T-cell (primary cell): ENCODE measurements around the gene SOX30. TPM values are rescaled to one million over a fixed set of nuclear protein-coding genes. Genes with fewer than 3 reads are reported as not detected.

Experiments
- ATAC-seq, 4 experiments: fragments of 200-7000 bp in 3 of 4; fragments of 150-1000 bp in 1 of 4; cut with Tn5 transposase; replicated peaks in 1 of 4; 1 replicate in 3 of 4; 2 replicates in 1 of 4; pipeline ENCODE4 v1.10.0; 2021; ENCODE audit warnings: moderate library complexity in 3 of 4, mild to moderate bottlenecking in 2 of 4, moderate number of reproducible peaks in 1 of 4
- CTCF ChIA-PET, 2 donors: fragments of 300-600 bp; sonication (Branson Sonifier 250); formaldehyde crosslinking; loops; one replicate each; lab custom pipeline; 2022; ENCODE audit warnings: antibody characterized with exemption in 2 of 2; lab: Charles Lee
- POLR2A ChIA-PET, 2 donors: fragments of 300-600 bp; sonication (Branson Sonifier 250); formaldehyde crosslinking; loops; one replicate each; lab custom pipeline; 2022; ENCODE audit warnings: antibody characterized with exemption in 2 of 2; lab: Charles Lee
- DNase-seq, 35 experiments: peaks; one replicate each; pipeline versions ENCODE4 v3.0.0 to v3.0.0-alpha.2; 2013 to 2023
- H3K27ac ChIP-seq: one replicate; pipeline ENCODE4 v1.5.1; 2013; ENCODE audit warnings: low read length
- H3K27me3 ChIP-seq, 2 experiments: replicated peaks in 1 of 2; 1 replicate in 1 of 2; 2 replicates in 1 of 2; pipeline versions ENCODE4 v1.6.1 to v1.7.0; 2013; ENCODE audit warnings: low read length in 1 of 2, mixed read lengths in 1 of 2; ENCODE audit not compliant: control insufficient read depth in 2 of 2, insufficient read depth in 2 of 2; ENCODE audit errors: extremely low read depth in 1 of 2
- H3K36me3 ChIP-seq, 2 donors: 1 replicate in 1 of 2; 2 replicates in 1 of 2; pipeline versions ENCODE4 v1.6.1 to v1.7.0; 2013; ENCODE audit warnings: low read length in 1 of 2; ENCODE audit not compliant: control insufficient read depth in 2 of 2, insufficient read depth in 1 of 2; ENCODE audit errors: extremely low read depth in 1 of 2
- H3K4me1 ChIP-seq, 2 experiments: 1 replicate in 1 of 2; 2 replicates in 1 of 2; pipeline versions ENCODE4 v1.6.1 to v1.7.0; 2013; ENCODE audit warnings: low read length in 2 of 2, mixed read lengths in 1 of 2; ENCODE audit not compliant: insufficient read depth in 2 of 2, control insufficient read depth in 1 of 2; ENCODE audit errors: extremely low read depth in 1 of 2
- H3K4me3 ChIP-seq, 2 donors: 1 replicate in 1 of 2; 2 replicates in 1 of 2; pipeline versions ENCODE4 v1.5.1 to v1.7.0; 2013; ENCODE audit warnings: mild to moderate bottlenecking in 2 of 2, low read length in 1 of 2, moderate library complexity in 1 of 2; ENCODE audit not compliant: control insufficient read depth in 1 of 2; ENCODE audit errors: extremely low read depth in 1 of 2
- H3K9me3 ChIP-seq: 2 replicates; pipeline ENCODE4 v1.7.0; 2013
- H3K27ac Mint-ChIP-seq, 2 donors: one replicate each; pipeline ENCODE4 v1.8.0; 2020 to 2021; ENCODE audit warnings: mild to moderate bottlenecking in 2 of 2, mixed read lengths in 2 of 2
- H3K27me3 Mint-ChIP-seq, 2 donors: one replicate each; pipeline ENCODE4 v1.8.0; 2021 to 2022; ENCODE audit warnings: mixed read lengths in 2 of 2
- H3K36me3 Mint-ChIP-seq: one replicate; pipeline ENCODE4 v1.8.0; 2021; ENCODE audit warnings: mixed read lengths
- H3K4me1 Mint-ChIP-seq, 3 donors: one replicate each; pipeline ENCODE4 v1.8.0; 2020 to 2022; ENCODE audit warnings: mixed read lengths in 3 of 3, mild to moderate bottlenecking in 1 of 3
- H3K4me3 Mint-ChIP-seq, 3 donors: one replicate each; pipeline ENCODE4 v1.8.0; 2020 to 2022; ENCODE audit warnings: mild to moderate bottlenecking in 3 of 3, mixed read lengths in 3 of 3, moderate library complexity in 3 of 3
- H3K9me3 Mint-ChIP-seq, 3 donors: one replicate each; pipeline ENCODE4 v1.8.0; 2020 to 2022; ENCODE audit warnings: mixed read lengths in 3 of 3
- WGBS: methylation state at CpG from one replicate; pipeline ENCODE4 v1.1.5; 2013; ENCODE audit warnings: missing lambda C conversion rate; ENCODE audit not compliant: insufficient coverage; 5-methylcytosine and 5-hydroxymethylcytosine counted together
- total RNA-seq, 35 experiments: library from RNA in 6 of 35; stranded (reverse) in 6 of 35; fragments of 120-200 nt in 1 of 35; gene quantifications; one replicate each; pipeline versions ENCODE4 v1.2.1 to v1.2.4 and lab custom pipeline; 2013 to 2026

Gene SOX30
- total RNA-seq, 5 donors from 2014 or later (not counting 1 experiment from before 2014, with no cell fraction given), result 0.10 to 0.44 (median 0.13) TPM; not detected in 2

DNA sequence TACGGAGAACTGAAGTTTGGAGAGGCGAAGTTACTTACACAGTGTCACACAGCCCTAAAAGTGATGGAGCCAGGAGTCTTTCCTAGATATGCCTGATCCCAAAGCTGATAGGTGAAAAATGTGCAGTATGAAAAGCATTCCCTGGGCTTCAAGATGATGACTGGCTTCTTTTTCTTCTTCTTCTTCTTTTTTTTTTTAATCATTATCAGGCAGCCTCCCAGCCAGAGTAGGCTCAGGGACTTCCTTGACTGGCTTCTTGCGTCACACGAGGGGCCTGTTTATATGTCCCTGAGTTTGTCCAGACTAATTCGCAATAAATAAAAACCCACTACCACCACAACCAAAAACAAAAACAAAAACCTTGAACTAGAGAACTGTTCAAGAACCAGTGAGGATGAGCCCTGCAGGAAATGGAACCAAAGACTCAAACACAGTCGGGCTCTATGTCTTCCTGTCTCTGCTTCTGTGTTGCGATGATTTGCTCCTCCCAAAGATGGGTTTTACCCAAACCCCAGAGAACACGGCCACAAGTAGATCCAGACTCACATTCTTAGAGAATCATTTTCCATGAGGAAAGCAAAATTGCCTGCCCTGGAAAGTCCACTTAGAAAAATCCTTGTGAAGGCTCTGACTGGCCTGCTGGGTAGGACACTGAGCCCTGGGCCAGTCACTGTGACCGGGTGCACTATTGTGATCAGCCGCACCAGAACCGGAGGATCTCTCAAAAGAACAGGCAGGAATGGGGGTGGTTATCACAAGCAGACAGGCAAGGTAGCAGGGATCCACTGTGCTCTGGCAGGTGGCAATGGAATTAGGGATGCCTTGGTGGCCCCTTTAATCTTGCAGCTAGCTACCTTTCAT, 38.6 kb downstream of the SOX30 start:
- ATAC-seq, result peak; percentile 77 to 89 (median 86)
- CTCF ChIA-PET, result interaction anchor here (1.4 to 1.5 kb wide), 2 partner anchors 105 to 204 kb away, joined by 3 read pairs; no protein-coding TSS in a partner anchor
- Mint-ChIP-seq H3K4me3 (peak overlapping the region; percentile 18 to 64 (median 47)), H3K9me3 (no peaks in the 10 kb centered on the region), H3K4me1 (peaks cover 20 to 44% (median 32%) of the 10 kb centered on the region in 3 donors), H3K27me3 (no peaks in the 10 kb centered on the region), H3K36me3 (no peaks in the 10 kb centered on the region), H3K27ac (peak overlapping the region; percentile 87 to 90)
- Histone ChIP-seq H3K36me3 (no peaks in the 10 kb centered on the region), H3K4me3 (no peak overlapping the region), H3K9me3 (no peaks in the 10 kb centered on the region), H3K27ac (peak overlapping the region; percentile 55), H3K27me3 (no peaks in the 10 kb centered on the region), H3K4me1 (peaks cover 6 to 11% of the 10 kb centered on the region in 2 experiments)
- peak in 4 of 35 experiments; percentile 6 to 43 (median 16) for DNase-seq
- WGBS, result 63% methylated on average over 6 of the region's 11 CpGs
- POLR2A ChIA-PET, result interaction anchor here in 1 of 2 donors (0.7 kb wide), 1 partner anchor 36 kb away, joined by 4 read pairs; no protein-coding TSS in a partner anchor

DNA sequence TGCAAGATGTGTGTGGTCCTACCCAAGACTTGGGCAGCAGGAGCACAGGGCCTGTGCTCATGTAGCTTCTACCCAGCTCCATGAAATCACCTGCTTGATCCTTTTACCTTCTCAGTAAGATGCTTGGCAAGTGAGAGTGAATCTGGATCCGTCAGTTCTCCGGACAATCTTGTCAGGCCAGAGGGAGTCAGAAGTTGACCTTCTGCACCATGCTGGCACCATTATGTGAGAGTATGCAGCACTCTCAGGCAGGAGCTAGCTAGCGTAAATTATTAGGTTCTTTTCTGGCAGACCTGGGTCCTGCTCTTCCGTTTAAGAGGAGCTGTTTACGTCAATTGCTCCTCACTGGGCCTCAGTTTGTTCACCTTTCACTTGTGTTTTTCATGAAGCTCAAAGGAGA, 39.7 kb downstream of the SOX30 start:
- Histone ChIP-seq H3K9me3 (no peaks in the 10 kb centered on the region), H3K4me3 (no peak overlapping the region), H3K27me3 (no peaks in the 10 kb centered on the region), H3K4me1 (peaks cover 15 to 16% of the 10 kb centered on the region in 2 experiments), H3K27ac (peak overlapping the region; percentile 55), H3K36me3 (no peaks in the 10 kb centered on the region)
- Mint-ChIP-seq H3K27me3 (no peaks in the 10 kb centered on the region), H3K4me1 (peaks cover 30 to 53% (median 42%) of the 10 kb centered on the region in 3 donors), H3K9me3 (no peaks in the 10 kb centered on the region), H3K4me3 (no peak overlapping the region), H3K36me3 (no peaks in the 10 kb centered on the region), H3K27ac (peak overlapping the region; percentile 58 to 90)
- no peak for ATAC-seq
- 95% methylated on average over 5 of the region's 5 CpGs for WGBS
- ChIA-PET POLR2A (interaction anchor here in 1 of 2 donors (0.8 kb wide), 1 partner anchor 18 kb away, joined by 5 read pairs; no protein-coding TSS in a partner anchor), CTCF (interaction anchor here in 1 of 2 donors (1.4 kb wide), 1 partner anchor 205 kb away, joined by 3 read pairs; no protein-coding TSS in a partner anchor)
- DNase-seq, result no peak

DNA sequence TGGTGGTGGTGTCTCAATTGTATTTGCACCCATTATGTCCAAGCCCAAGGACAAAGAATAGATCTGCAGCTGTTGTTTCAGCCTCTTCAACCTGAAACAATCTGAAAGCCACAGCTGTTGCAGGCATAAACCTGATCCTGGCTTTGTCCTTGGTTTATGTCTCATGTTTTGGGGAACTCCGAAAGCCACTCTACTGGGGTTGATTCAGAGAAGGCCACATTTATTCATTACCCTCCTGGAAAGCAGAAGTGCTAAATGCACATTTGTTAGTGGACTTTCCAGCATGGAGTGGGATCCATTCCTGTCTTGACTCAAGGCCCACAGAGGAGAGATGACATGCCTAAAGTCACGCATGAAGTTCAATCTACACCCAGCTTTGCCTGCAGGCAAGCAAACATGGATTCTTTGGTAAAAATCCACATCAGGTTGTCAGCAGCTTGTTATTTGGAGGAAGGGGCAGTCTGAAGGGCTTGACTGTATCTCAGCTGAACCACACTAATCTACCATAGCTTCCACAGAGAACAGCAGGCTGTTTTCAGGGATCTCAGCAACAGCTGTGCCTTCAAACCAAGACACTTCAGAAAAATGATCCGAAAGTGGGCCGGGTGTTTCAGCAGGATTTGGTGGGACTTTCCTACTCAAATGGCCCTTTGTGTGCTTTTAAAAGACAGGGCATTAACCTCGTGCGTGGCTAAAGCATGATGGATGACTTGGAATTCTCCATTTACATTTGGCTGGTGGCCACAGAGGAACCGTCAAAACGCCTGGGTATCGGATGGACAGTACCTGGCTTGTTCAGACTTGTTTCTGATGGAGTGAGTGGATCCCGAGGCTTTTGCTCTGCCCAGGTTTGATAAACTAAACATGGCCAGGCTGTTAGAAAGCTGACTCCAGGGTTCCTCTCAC, 40.4 kb downstream of the SOX30 start:
- no peak overlapping the region for H3K27ac ChIP-seq
- ATAC-seq (no peak), DNase-seq (no peak)

DNA sequence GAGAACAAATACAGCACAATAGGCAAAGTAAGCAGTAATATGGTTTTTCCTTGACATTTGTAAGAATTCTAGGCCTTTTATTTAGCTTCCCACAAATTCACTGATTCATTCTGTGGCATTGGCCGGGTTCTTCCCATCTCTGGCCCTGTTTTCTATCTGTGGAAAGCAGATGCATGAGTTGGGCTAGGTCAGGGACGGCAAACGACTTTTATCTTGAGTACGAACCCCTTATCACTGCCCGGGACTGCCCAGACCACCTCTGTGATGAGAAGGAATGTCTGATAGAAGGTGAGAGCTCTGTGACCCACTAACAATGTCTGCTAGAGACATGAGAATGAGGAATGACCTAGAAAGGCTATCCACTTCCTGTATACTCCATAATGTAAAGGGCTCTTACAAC, 41.2 kb downstream of the SOX30 start:
- Mint-ChIP-seq H3K27me3 (no peaks in the 10 kb centered on the region), H3K27ac (no peak overlapping the region), H3K36me3 (no peaks in the 10 kb centered on the region), H3K4me3 (no peak overlapping the region), H3K9me3 (no peaks in the 10 kb centered on the region), H3K4me1 (peaks cover 36 to 63% (median 53%) of the 10 kb centered on the region in 3 donors)
- peaks cover 19 to 20% of the 10 kb centered on the region in 2 experiments for H3K4me1 ChIP-seq
- WGBS, result 92% methylated on average over 2 of the region's 5 CpGs
- POLR2A ChIA-PET, result interaction anchor here (0.5 to 0.6 kb wide), 2 partner anchors 328 to 1201 kb away, joined by 3 read pairs; no protein-coding TSS in a partner anchor
- no peaks in the 10 kb centered on the region for H3K9me3 ChIP-seq
- H3K27ac ChIP-seq, result no peak overlapping the region
- CTCF ChIA-PET, result interaction anchor here in 1 of 2 donors (0.7 kb wide), 1 partner anchor 787 kb away, joined by 6 read pairs; no protein-coding TSS in a partner anchor
- H3K4me3 ChIP-seq, result no peak overlapping the region
- DNase-seq, result no peak
- H3K36me3 ChIP-seq, result no peaks in the 10 kb centered on the region
- ATAC-seq, result no peak
- H3K27me3 ChIP-seq, result no peaks in the 10 kb centered on the region

More for the DNA sequence above, 40.4 kb downstream of the SOX30 start:
- no peaks in the 10 kb centered on the region for H3K9me3 ChIP-seq
- no peak overlapping the region for H3K27ac Mint-ChIP-seq
- no peak overlapping the region for H3K4me3 ChIP-seq
- POLR2A ChIA-PET, result interaction anchor here (0.5 to 0.8 kb wide), 3 partner anchors 18 to 1201 kb away, joined by 3 to 5 read pairs (median 3); no protein-coding TSS in a partner anchor
- H3K4me1 Mint-ChIP-seq, result peaks cover 36 to 61% (median 50%) of the 10 kb centered on the region in 3 donors
- H3K4me3 Mint-ChIP-seq, result no peak overlapping the region
- no peaks in the 10 kb centered on the region for H3K9me3 Mint-ChIP-seq
- H3K27me3 Mint-ChIP-seq, result no peaks in the 10 kb centered on the region
- no peaks in the 10 kb centered on the region for H3K36me3 ChIP-seq
- CTCF ChIA-PET, result interaction anchor here in 1 of 2 donors (1.4 kb wide), 1 partner anchor 206 kb away, joined by 3 read pairs; no protein-coding TSS in a partner anchor
- no peaks in the 10 kb centered on the region for H3K27me3 ChIP-seq
- H3K4me1 ChIP-seq, result peaks cover 19 to 20% of the 10 kb centered on the region in 2 experiments
- no peaks in the 10 kb centered on the region for H3K36me3 Mint-ChIP-seq
- WGBS, result 100% methylated on average over 8 of the region's 10 CpGs

DNA sequence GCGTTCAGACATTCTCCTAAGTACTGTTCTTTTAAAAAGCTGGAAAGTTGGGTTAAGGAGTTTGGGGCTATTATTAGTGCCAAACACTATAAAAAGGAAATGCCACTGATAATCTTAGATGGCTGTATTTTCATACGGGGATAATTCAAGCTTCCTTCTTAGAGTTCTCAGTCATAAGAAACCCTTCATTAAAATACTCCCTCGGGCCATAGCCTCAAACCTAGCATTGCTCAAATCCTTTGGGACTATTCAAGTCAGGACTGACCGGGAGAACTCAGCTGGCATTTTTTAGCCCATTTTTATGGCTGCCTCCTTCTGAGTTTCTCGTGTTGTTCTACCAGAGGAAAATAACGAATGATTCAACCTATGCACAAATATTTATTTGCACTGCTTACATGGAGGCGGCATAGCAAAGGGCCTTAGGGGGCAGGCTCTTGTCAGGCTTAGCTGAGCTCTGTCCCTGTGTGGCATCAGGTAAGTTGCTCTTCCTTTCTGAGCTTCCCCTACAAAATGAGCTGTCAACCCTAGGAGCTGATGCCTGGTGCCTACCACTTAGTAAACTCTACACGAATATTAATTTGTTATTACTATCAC, 43.2 kb downstream of the SOX30 start:
- no peak overlapping the region for H3K27ac ChIP-seq
- ChIA-PET POLR2A (no interaction called here), CTCF (interaction anchor here in 1 of 2 donors (0.6 kb wide), 1 partner anchor 9 kb away, joined by 4 read pairs; no protein-coding TSS in a partner anchor)
- Mint-ChIP-seq H3K36me3 (no peaks in the 10 kb centered on the region), H3K27me3 (no peaks in the 10 kb centered on the region), H3K27ac (no peak overlapping the region), H3K4me3 (no peak overlapping the region), H3K4me1 (peaks cover 37 to 68% (median 59%) of the 10 kb centered on the region in 3 donors), H3K9me3 (no peaks in the 10 kb centered on the region)
- H3K4me1 ChIP-seq, result peaks cover 19 to 32% of the 10 kb centered on the region in 2 experiments
- no peak for ATAC-seq
- H3K36me3 ChIP-seq, result no peaks in the 10 kb centered on the region
- H3K4me3 ChIP-seq, result no peak overlapping the region
- DNase-seq, result no peak
- H3K9me3 ChIP-seq, result no peaks in the 10 kb centered on the region
- 91% methylated on average over 6 of the region's 8 CpGs for WGBS
- no peaks in the 10 kb centered on the region for H3K27me3 ChIP-seq
